Left lung (tissue), 10 donors: ENCODE measurements around the gene FAM89A. TPM values are rescaled to one million over a fixed set of nuclear protein-coding genes. Genes with fewer than 3 reads are reported as not detected.
"Not testable (repeated sequence)": the region's sequence is repeated elsewhere in the genome, so short reads cannot be mapped to it uniquely, and the experiment has no call there.

ENCODE experiments used
- ATAC-seq: fragments of 200-7000 bp; cut with Tn5 transposase; one replicate; pipeline ENCODE4 v1.9.1; 2020; ENCODE audit warnings: moderate library complexity
- DNase-seq, 4 donors: peaks; one replicate each; pipeline ENCODE4 v3.0.0-alpha.2; 2013 to 2020
- H3K27ac ChIP-seq, 2 donors: fragments of 200-600 bp; sonication (generic) in 1 of 2; one replicate each; pipeline versions ENCODE4 v1.5.0 to v1.8.0; 2020 to 2021
- H3K27me3 ChIP-seq, 2 donors: fragments of 200-600 bp; sonication (generic) in 1 of 2; one replicate each; pipeline versions ENCODE4 v1.5.0 to v1.8.0; 2020 to 2021
- H3K36me3 ChIP-seq, 2 donors: fragments of 200-600 bp; sonication (generic) in 1 of 2; one replicate each; pipeline versions ENCODE4 v1.5.0 to v1.8.0; 2020 to 2021
- H3K4me1 ChIP-seq, 2 donors: fragments of 200-600 bp; one replicate each; pipeline ENCODE4 v1.8.0; 2021
- H3K4me3 ChIP-seq, 2 donors: fragments of 200-600 bp; sonication (generic) in 1 of 2; one replicate each; pipeline versions ENCODE4 v1.5.0 to v1.8.0; 2020 to 2021; ENCODE audit warnings: mild to moderate bottlenecking in 1 of 2
- H3K9me3 ChIP-seq, 2 donors: fragments of 200-600 bp; sonication (generic) in 1 of 2; one replicate each; pipeline versions ENCODE4 v1.5.0 to v1.8.0; 2020 to 2021
- intact Hi-C, 2 donors: fragments of 100-400 bp; cut with DNase I; formaldehyde crosslinking; loops; one replicate each; pipeline versions ENCODE4 v1.11.2 to v1.14.2; 2022
- polyA plus RNA-seq, 6 donors: library from polyadenylated mRNA; unstranded; fragments of 120-200 nt; gene quantifications; one replicate each; pipeline ENCODE4 v1.2.1, GENCODE V29; 2013; ENCODE audit not compliant: insufficient read length in 6 of 6
- total RNA-seq, 2 donors: library from RNA; stranded (reverse); fragmentation: NEBNext Ultra II Directional; extraction: Animal tissue kit (Norgen Biotek cat#: 25700); gene quantifications; one replicate each; pipeline ENCODE4 v1.2.1, GENCODE V29; 2021
- TF ChIP-seq, protein P1 (sequence below), 2 donors: fragments of 200-600 bp; sonication (generic) in 1 of 2; IDR thresholded peaks; one replicate each; pipeline versions ENCODE4 v1.5.0 to v1.8.0; 2021; ENCODE audit warnings: antibody characterized with exemption in 2 of 2
- donor health status: DM: no; HTN: yes; CAD: no.
- donor health status: DM: no; HTN: no; CAD: no.

Gene FAM89A
- total and polyA plus RNA-seq, 8 donors, result 12.3 to 26.6 (median 18.5) TPM

DNA sequence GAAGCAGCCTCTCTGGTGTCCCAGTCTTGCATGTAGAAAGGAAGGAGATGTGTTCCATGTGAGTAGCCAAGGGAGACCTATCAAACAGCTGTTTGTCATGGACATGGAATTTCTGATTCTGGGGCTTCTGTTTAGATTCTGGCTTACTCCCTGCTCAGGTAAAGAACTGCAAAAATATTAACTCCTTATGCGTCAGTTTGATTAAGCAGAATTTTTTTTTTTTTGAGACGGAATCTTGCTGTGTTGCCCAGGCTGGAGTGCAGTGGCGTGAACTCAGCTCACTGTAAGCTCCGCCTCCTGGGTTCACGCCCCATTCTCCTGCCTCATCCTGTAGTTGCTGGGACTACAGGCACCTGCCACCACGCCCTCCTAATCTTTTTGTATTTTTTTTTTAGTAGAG is 54.3 kb downstream of the FAM89A start:
- no peak for DNase-seq
- H3K4me1 ChIP-seq, result peaks cover 0 to 9% of the 10 kb centered on the region in 2 donors
- ATAC-seq, result no peak
- intact Hi-C loops, result no loop called here
- no peak overlapping the region for H3K4me3 ChIP-seq
- no peak overlapping the region for H3K27ac ChIP-seq
- no peaks in the 10 kb centered on the region for H3K27me3 ChIP-seq
- peaks cover 0 to 27% of the 10 kb centered on the region in 2 donors for H3K36me3 ChIP-seq
- TF ChIP-seq, protein P1, sequence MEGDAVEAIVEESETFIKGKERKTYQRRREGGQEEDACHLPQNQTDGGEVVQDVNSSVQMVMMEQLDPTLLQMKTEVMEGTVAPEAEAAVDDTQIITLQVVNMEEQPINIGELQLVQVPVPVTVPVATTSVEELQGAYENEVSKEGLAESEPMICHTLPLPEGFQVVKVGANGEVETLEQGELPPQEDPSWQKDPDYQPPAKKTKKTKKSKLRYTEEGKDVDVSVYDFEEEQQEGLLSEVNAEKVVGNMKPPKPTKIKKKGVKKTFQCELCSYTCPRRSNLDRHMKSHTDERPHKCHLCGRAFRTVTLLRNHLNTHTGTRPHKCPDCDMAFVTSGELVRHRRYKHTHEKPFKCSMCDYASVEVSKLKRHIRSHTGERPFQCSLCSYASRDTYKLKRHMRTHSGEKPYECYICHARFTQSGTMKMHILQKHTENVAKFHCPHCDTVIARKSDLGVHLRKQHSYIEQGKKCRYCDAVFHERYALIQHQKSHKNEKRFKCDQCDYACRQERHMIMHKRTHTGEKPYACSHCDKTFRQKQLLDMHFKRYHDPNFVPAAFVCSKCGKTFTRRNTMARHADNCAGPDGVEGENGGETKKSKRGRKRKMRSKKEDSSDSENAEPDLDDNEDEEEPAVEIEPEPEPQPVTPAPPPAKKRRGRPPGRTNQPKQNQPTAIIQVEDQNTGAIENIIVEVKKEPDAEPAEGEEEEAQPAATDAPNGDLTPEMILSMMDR (IDR thresholded peaks at IDR 0.05), result no peak
- no peaks in the 10 kb centered on the region for H3K9me3 ChIP-seq

- Histone ChIP-seq H3K4me1 (peaks cover 0 to 18% of the 10 kb centered on the region in 2 donors), H3K36me3 (peaks cover 0 to 19% of the 10 kb centered on the region in 2 donors)
- intact Hi-C loops, H3K27ac ChIP-seq, DNase-seq, H3K27me3 ChIP-seq, H3K4me3 ChIP-seq, H3K9me3 ChIP-seq: not testable (repeated sequence)
- ATAC-seq, result peak; percentile 31
These were observed 55.2 kb downstream of the FAM89A start for GRCh38 chr1:230984622-230985515.

- intact Hi-C loops, result no loop called here
- H3K4me1 ChIP-seq, result peaks cover 5 to 23% of the 10 kb centered on the region in 2 donors
- ATAC-seq (no peak), DNase-seq (no peak)
- no peak overlapping the region for H3K4me3 ChIP-seq
- no peaks in the 10 kb centered on the region for H3K9me3 ChIP-seq
- H3K36me3 ChIP-seq, result peaks cover 0 to 18% of the 10 kb centered on the region in 2 donors
- H3K27ac ChIP-seq, result no peak overlapping the region
- H3K27me3 ChIP-seq, result no peaks in the 10 kb centered on the region
- TF ChIP-seq, protein P1 (IDR thresholded peaks at IDR 0.05), result no peak
These were observed 56.2 kb downstream of the FAM89A start for GRCh38 chr1:230983811-230984210.

DNA sequence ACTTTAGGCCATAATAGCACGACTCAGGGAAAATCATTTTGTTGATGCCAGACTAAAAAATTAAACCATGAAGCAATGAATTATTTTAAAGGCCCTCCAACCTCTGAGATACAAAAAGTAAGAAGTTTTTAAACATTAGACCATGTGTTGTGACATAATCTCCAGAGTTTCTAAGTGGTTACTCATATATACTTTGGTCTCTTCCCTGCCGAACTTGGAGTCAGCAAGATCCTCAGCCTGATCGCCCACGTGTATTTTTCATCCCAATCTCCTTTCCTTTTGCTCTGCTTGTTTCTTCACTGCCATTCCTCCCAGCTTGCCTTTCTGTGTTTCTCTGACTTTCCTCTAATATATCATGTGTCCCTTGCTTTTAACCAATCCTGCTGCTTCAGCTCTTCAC is 57.4 kb downstream of the FAM89A start:
- H3K27ac ChIP-seq, result no peak overlapping the region
- H3K4me1 ChIP-seq, result peaks cover 7 to 24% of the 10 kb centered on the region in 2 donors
- DNase-seq, result no peak
- no peak overlapping the region for H3K4me3 ChIP-seq
- H3K27me3 ChIP-seq, result no peaks in the 10 kb centered on the region
- H3K36me3 ChIP-seq, result peaks cover 0 to 18% of the 10 kb centered on the region in 2 donors
- TF ChIP-seq, protein P1 (IDR thresholded peaks at IDR 0.05), result no peak
- intact Hi-C loops, result no loop called here
- no peaks in the 10 kb centered on the region for H3K9me3 ChIP-seq
- ATAC-seq, result no peak

DNA sequence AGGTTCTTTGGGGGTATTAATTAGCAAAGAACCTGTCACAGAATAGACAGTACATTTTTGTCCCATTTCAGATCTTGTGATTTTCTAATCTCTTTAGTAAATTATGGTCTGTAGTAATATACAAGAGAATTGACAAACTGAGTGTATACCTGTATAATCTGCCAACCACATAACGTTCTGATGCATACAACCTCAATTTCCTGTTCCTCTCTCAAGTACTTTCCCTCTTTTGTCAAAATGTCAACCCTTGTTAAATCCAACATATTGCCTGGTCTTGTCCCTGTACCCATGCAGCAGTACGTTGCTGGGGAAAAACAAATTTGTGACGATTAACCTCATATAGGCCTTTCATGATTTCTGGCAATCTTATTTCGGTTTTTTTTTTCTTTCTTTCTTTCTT is 60.1 kb downstream of the FAM89A start:
- TF ChIP-seq, protein P1 (IDR thresholded peaks at IDR 0.05), result no peak
- peak overlapping the region in 1 of 2 donors; percentile 71 for H3K4me3 ChIP-seq
- no peaks in the 10 kb centered on the region for H3K9me3 ChIP-seq
- ATAC-seq, result no peak
- peaks cover 16 to 38% of the 10 kb centered on the region in 2 donors for H3K4me1 ChIP-seq
- DNase-seq, result no peak
- peaks cover 0 to 20% of the 10 kb centered on the region in 2 donors for H3K36me3 ChIP-seq
- H3K27ac ChIP-seq, result no peak overlapping the region
- no peaks in the 10 kb centered on the region for H3K27me3 ChIP-seq
- intact Hi-C loops, result no loop called here
